ENCODE measurements around the gene MCM7. TPM values are rescaled to one million over a fixed set of nuclear protein-coding genes. Genes with fewer than 3 reads are reported as not detected.
A peak's percentile ranks its signal among the peaks of the same experiment; 100 is the strongest.

The MCM7 gene
- total and polyA plus RNA-seq, 7 donors, result 29.6 to 99.3 (median 34.2) TPM

DNA sequence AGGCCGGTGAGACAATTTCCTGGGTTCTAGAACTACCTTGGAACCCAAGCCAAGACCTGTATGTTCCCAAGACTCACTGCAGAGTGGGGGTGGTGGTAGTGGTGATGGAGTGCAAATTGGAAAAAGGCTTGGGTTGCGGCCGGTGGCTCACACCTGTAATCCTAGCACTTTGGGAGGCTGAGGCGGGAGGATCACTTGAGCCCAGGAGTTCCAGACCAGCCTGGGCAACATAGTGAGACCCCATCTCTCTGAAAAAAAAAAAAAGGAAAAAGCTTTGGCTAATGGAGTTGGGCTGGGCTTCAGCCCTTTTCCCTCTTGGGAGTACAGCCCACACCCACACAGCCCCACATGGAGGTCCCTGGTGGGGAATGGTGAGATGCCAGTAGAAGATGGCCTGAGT, 4.3 kb upstream of the MCM7 start:
- peaks cover 14 to 76% (median 38%) of the 10 kb centered on the region in 4 donors for H3K36me3 ChIP-seq
- 94 to 96% methylated on average over 4 of the region's 4 CpGs for WGBS, 2 donors
- peaks cover 0 to 18% (median 11%) of the 10 kb centered on the region in 4 donors for H3K4me1 ChIP-seq
- no peak for TF ChIP-seq CTCF (IDR thresholded peaks at IDR 0.05)
- no peak for TF ChIP-seq POLR2A (IDR thresholded peaks at IDR 0.05)
- TF ChIP-seq EP300 (IDR thresholded peaks at IDR 0.05), result no peak
- H3K27me3 ChIP-seq, result no peaks in the 10 kb centered on the region
- H3K27ac ChIP-seq, result no peak overlapping the region
- H3K9me3 ChIP-seq, result no peaks in the 10 kb centered on the region
- no peak overlapping the region for H3K4me3 ChIP-seq
- intact Hi-C loops (cut with DNase I), result no loop called here
- no peak for DNase-seq

DNA sequence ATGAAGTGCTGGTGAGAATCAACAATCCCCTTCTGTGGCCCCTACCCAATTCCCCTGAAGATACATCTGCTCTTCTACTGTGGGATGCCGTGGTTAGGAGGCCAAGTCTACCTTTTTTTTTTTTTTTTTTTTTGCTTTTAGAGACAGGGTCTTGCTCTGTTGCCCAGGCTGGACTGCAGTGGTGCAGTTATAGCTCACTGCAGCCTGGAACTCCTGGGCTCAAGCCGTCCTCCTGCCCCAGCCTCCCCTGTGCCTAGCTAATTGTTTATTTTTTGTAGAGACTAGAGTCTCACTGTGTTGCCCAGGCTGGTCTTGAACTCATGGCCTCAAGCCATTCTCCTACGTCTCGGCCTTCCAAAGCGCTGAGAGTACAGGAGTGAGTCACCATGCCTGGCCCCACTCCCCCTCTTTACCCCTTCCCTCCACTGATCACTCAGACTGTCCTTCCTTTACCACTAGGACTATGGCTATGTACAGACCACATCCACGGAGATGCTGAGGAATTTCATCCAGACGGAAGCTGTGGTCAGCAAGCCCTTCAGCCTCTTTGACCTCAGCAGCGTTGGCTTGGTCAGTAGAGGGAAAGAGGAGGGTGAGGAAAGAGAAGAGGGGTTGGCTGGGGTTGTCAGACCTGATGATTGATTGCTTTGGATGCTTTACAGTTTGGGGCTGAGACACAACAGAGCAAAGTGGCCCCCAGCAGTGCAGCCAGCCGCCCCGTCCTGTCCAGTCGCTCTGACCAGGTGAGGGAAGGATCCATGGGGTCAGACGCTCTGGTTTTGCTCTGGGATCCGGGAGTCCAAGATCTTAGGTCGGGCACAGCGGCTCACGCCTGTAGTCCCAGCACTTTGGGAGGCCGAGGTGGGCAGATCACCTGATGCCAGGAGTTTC, 2.0 kb upstream of the MCM7 start:
- H3K27me3 ChIP-seq, result no peaks in the 10 kb centered on the region
- intact Hi-C loops (cut with DNase I), result no loop called here
- H3K27ac ChIP-seq, result peak overlapping the region in 3 of 4 donors; percentile 96 to 99 (median 98)
- H3K4me3 ChIP-seq, result no peak overlapping the region
- peaks cover 15 to 71% (median 40%) of the 10 kb centered on the region in 4 donors for H3K36me3 ChIP-seq
- TF ChIP-seq POLR2A (IDR thresholded peaks at IDR 0.05), result no peak
- no peak for TF ChIP-seq CTCF (IDR thresholded peaks at IDR 0.05)
- no peak for TF ChIP-seq POLR2AphosphoS5 (IDR thresholded peaks at IDR 0.05)
- no peak for TF ChIP-seq EP300 (IDR thresholded peaks at IDR 0.05)
- no peak for DNase-seq
- 91 to 93% methylated on average over 17 of the region's 17 CpGs for WGBS, 2 donors
- peaks cover 0 to 39% (median 25%) of the 10 kb centered on the region in 4 donors for H3K4me1 ChIP-seq
- no peaks in the 10 kb centered on the region for H3K9me3 ChIP-seq

GRCh38 chr7:100100420-100101015, 679 bp downstream of the MCM7 start:
- Histone ChIP-seq H3K27me3 (no peaks in the 10 kb centered on the region), H3K27ac (peak overlapping the region; percentile 95 to 99 (median 97)), H3K9me3 (no peaks in the 10 kb centered on the region), H3K4me3 (peak overlapping the region; percentile 66 to 89 (median 82)), H3K4me1 (peaks cover 0 to 41% (median 25%) of the 10 kb centered on the region in 4 donors), H3K36me3 (peaks cover 31 to 71% (median 43%) of the 10 kb centered on the region in 4 donors)
- DNase-seq, result peak; percentile 97
- intact Hi-C loops (cut with DNase I), result loop anchor here (1.0 to 2.0 kb wide), 4 partner anchors 12 to 51 kb away; partner anchors contain the start of genes CNPY4, COPS6, MBLAC1 and TAF6
- peak; percentile 64 to 84 (median 81) for TF ChIP-seq POLR2AphosphoS5 (IDR thresholded peaks at IDR 0.05)
- peak in 1 of 4 donors; percentile 62 for TF ChIP-seq EP300 (IDR thresholded peaks at IDR 0.05)
- TF ChIP-seq CTCF (IDR thresholded peaks at IDR 0.05), result no peak
- 0 to 1% methylated on average over 61 of the region's 61 CpGs for WGBS, 2 donors

GRCh38 chr7:100099452-100099851, 1.7 kb downstream of the MCM7 start:
- peak overlapping the region; percentile 66 to 89 (median 82) for H3K4me3 ChIP-seq
- no peak for DNase-seq
- 30 to 56% methylated on average over 12 of the region's 12 CpGs for WGBS, 2 donors

More at GRCh38 chr7:100099452-100099851, 1.7 kb downstream of the MCM7 start:
- no peaks in the 10 kb centered on the region for H3K27me3 ChIP-seq
- no peaks in the 10 kb centered on the region for H3K9me3 ChIP-seq
- no peak for TF ChIP-seq POLR2AphosphoS5 (IDR thresholded peaks at IDR 0.05)
- no peak for TF ChIP-seq POLR2A (IDR thresholded peaks at IDR 0.05)
- no peak for TF ChIP-seq EP300 (IDR thresholded peaks at IDR 0.05)
- no peak for TF ChIP-seq CTCF (IDR thresholded peaks at IDR 0.05)
- peaks cover 42 to 71% (median 47%) of the 10 kb centered on the region in 4 donors for H3K36me3 ChIP-seq
- H3K27ac ChIP-seq, result peak overlapping the region; percentile 95 to 99 (median 97)
- intact Hi-C loops (cut with DNase I), result no loop called here
- peaks cover 0 to 41% (median 25%) of the 10 kb centered on the region in 4 donors for H3K4me1 ChIP-seq

All from sigmoid colon (tissue), 7 donors.